Activated CD8-positive, alpha-beta memory T cell treated with anti-CD3 and anti-CD28 coated beads, Interleukin-2, amount 10 ng/mL, durations not matched to agents 7 days and 5 days (primary cell): ENCODE data around the gene AGPS. TPM values are rescaled to one million over a fixed set of nuclear protein-coding genes. Genes with fewer than 3 reads are reported as not detected.
"Not testable (repeated sequence)": the region's sequence is repeated elsewhere in the genome, so short reads cannot be mapped to it uniquely, and the experiment has no call there.

ENCODE experiments used
- ATAC-seq: fragments of 150-1000 bp; cut with Tn5 transposase; one replicate; pipeline ENCODE4 v1.10.0; 2021; ENCODE audit warnings: moderate library complexity
- CTCF ChIA-PET: fragments of 350-600 bp; sonication (Branson Sonifier 250); formaldehyde crosslinking; loops from one replicate; lab custom pipeline; 2021; ENCODE audit warnings: antibody characterized with exemption; lab: Charles Lee
- DNase-seq: peaks from one replicate; pipeline ENCODE4 v3.0.0-alpha.2; 2020
- H3K27ac Mint-ChIP-seq: one replicate; pipeline ENCODE4 v1.8.0; 2021; ENCODE audit warnings: mild to moderate bottlenecking, mixed read lengths
- H3K27me3 Mint-ChIP-seq: one replicate; pipeline ENCODE4 v1.8.0; 2021; ENCODE audit warnings: mixed read lengths
- H3K36me3 Mint-ChIP-seq: one replicate; pipeline ENCODE4 v1.8.0; 2021; ENCODE audit warnings: mild to moderate bottlenecking, mixed read lengths
- H3K4me1 Mint-ChIP-seq: one replicate; pipeline ENCODE4 v1.8.0; 2021; ENCODE audit warnings: mixed read lengths
- H3K4me3 Mint-ChIP-seq: one replicate; pipeline ENCODE4 v1.8.0; 2021; ENCODE audit warnings: mild to moderate bottlenecking, moderate library complexity, mixed read lengths
- H3K9me3 Mint-ChIP-seq: one replicate; pipeline ENCODE4 v1.8.0; 2022; ENCODE audit warnings: low read depth, mixed read lengths
- total RNA-seq, 2 experiments: library from RNA; stranded (reverse); gene quantifications; one replicate each; pipeline ENCODE4 v1.2.3, GENCODE V29; 2021

The AGPS gene
- total RNA-seq, 2 experiments from 2014 or later, result 58.5 to 60.9 TPM

DNA sequence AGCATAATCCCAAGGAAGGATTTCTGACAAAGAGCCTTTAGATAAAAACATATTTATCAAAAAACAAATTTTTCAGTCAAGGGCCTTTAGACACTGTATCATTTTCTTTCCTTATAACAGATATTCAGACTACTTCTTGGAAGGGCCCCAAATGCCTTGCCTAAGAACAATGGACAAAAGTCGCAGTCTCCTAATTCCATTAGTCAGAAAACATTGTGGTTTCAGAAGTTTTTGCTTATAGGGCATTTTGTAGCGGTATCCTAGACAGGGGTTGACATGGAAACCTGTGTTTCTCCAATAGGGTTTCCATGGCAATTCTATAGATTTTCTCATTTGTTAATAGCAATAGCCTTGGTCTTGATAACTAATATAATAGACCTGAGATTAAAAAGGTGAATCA, 36.7 kb upstream of the AGPS start:
- ATAC-seq, result no peak
- H3K27ac Mint-ChIP-seq, result no peak overlapping the region
- no peaks in the 10 kb centered on the region for H3K9me3 Mint-ChIP-seq
- H3K27me3 Mint-ChIP-seq, result no peaks in the 10 kb centered on the region
- H3K36me3 Mint-ChIP-seq, result peaks cover 2% of the 10 kb centered on the region
- no peak overlapping the region for H3K4me3 Mint-ChIP-seq
- DNase-seq, result no peak
- CTCF ChIA-PET, result no interaction called here
- no peaks in the 10 kb centered on the region for H3K4me1 Mint-ChIP-seq

GRCh38 chr2:177359836-177360595, 32.6 kb upstream of the AGPS start:
- no peaks in the 10 kb centered on the region for H3K4me1 Mint-ChIP-seq
- H3K27ac Mint-ChIP-seq, result no peak overlapping the region
- CTCF ChIA-PET, result interaction anchor here (0.7 to 1.3 kb wide), 3 partner anchors 25 to 149 kb away, joined by 3 to 4 read pairs (median 3); no protein-coding TSS in a partner anchor
- ATAC-seq (no peak), DNase-seq (no peak)
- no peaks in the 10 kb centered on the region for H3K27me3 Mint-ChIP-seq
- no peaks in the 10 kb centered on the region for H3K9me3 Mint-ChIP-seq
- no peaks in the 10 kb centered on the region for H3K36me3 Mint-ChIP-seq
- no peak overlapping the region for H3K4me3 Mint-ChIP-seq

GRCh38 chr2:177362499-177362898, 30.1 kb upstream of the AGPS start:
- Mint-ChIP-seq H3K9me3 (no peaks in the 10 kb centered on the region), H3K4me1 (no peaks in the 10 kb centered on the region), H3K36me3 (no peaks in the 10 kb centered on the region), H3K27ac (no peak overlapping the region), H3K27me3 (no peaks in the 10 kb centered on the region), H3K4me3 (no peak overlapping the region)
- ATAC-seq (no peak), DNase-seq (no peak)
- CTCF ChIA-PET, result no interaction called here

GRCh38 chr2:177363332-177363731, 29.2 kb upstream of the AGPS start:
- Mint-ChIP-seq H3K36me3 (no peaks in the 10 kb centered on the region), H3K4me3 (no peak overlapping the region), H3K27me3 (no peaks in the 10 kb centered on the region), H3K4me1 (no peaks in the 10 kb centered on the region), H3K9me3 (peaks cover 4% of the 10 kb centered on the region), H3K27ac (no peak overlapping the region)
- CTCF ChIA-PET, result no interaction called here
- no peak for DNase-seq
- no peak for ATAC-seq

DNA sequence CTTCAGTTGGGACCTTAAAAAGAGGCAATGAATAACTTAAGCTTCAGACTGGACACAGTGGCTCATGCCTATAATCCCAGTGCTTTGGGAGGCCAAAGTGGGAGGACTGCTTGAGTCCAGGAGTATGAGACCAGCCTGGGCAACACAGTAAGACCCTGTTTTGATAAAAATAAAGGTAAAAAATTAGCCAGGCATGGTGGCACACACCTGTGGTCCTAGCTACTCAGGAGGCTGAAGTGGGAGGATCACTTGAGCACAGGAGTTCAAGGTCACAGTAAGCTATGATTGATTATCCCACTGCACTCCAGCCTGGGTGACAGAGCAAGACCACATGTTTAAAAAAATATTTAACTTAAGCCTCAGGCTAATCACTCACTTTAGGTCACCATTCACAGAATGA, 26.8 kb upstream of the AGPS start:
- not testable (repeated sequence) for H3K27me3 Mint-ChIP-seq, H3K36me3 Mint-ChIP-seq, H3K27ac Mint-ChIP-seq, H3K4me3 Mint-ChIP-seq, H3K4me1 Mint-ChIP-seq, ATAC-seq, H3K9me3 Mint-ChIP-seq, DNase-seq
- CTCF ChIA-PET, result interaction anchor here (1.0 kb wide), 1 partner anchor 358 kb away, joined by 4 read pairs; no protein-coding TSS in a partner anchor

DNA sequence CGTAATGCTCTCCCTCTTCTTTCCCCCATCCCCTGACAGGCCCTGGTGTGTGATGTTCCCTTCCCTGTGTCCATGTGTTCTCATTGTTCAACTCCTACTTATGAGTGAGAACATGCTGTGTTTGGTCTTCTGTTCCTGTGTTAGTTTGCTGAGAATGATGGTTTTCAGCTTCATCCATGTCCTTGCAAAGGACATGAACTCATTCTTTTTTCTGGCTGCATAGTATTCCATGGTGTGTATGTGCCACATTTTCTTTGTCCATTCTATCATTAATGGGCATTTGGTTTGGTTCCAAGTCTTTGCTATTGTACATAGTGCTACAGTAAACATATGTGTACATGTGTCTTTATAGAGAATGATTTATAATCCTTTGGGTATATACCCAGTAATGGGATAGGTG, 24.6 kb upstream of the AGPS start:
- H3K4me3 Mint-ChIP-seq, H3K27ac Mint-ChIP-seq, DNase-seq, ATAC-seq, H3K27me3 Mint-ChIP-seq, CTCF ChIA-PET, H3K4me1 Mint-ChIP-seq: not testable (repeated sequence)
- Mint-ChIP-seq H3K36me3 (peaks cover 14% of the 10 kb centered on the region), H3K9me3 (peaks cover 21% of the 10 kb centered on the region)

GRCh38 chr2:177379354-177379753, 13.2 kb upstream of the AGPS start:
- no peak for ATAC-seq
- H3K27me3 Mint-ChIP-seq, result no peaks in the 10 kb centered on the region

DNA sequence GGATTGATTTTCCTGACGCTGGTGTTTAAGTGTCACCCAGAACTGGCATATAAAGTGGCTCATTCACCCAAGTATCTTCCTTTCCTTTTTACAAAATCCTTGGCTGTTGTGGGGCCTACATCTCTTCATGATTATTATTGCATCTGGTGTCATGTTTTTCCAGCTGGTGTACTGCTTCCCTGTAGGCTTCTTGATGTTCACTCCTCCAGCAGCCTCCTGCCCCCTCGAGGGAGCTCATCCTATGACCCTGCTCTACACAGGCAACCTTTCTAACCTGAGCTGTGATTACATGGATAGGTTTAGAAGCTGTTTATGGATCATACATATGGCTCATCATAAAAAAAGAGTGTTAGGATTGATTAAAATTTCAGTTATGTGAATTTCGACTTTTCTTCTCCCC, 12.4 kb upstream of the AGPS start:
- peaks cover 18% of the 10 kb centered on the region for H3K36me3 Mint-ChIP-seq
- ATAC-seq, result no peak
- H3K27ac Mint-ChIP-seq, result no peak overlapping the region
- no peak overlapping the region for H3K4me3 Mint-ChIP-seq
- CTCF ChIA-PET, result interaction anchor here (0.6 to 1.4 kb wide), 4 partner anchors 23 to 216 kb away, joined by 3 to 5 read pairs (median 4); no protein-coding TSS in a partner anchor
- no peaks in the 10 kb centered on the region for H3K27me3 Mint-ChIP-seq
- H3K4me1 Mint-ChIP-seq, result no peaks in the 10 kb centered on the region
- no peak for DNase-seq
- no peaks in the 10 kb centered on the region for H3K9me3 Mint-ChIP-seq

More at GRCh38 chr2:177379354-177379753, 13.2 kb upstream of the AGPS start:
- Mint-ChIP-seq H3K36me3 (peaks cover 21% of the 10 kb centered on the region), H3K9me3 (no peaks in the 10 kb centered on the region), H3K4me3 (no peak overlapping the region), H3K27ac (no peak overlapping the region), H3K4me1 (no peaks in the 10 kb centered on the region)
- DNase-seq, result no peak
- CTCF ChIA-PET, result no interaction called here

GRCh38 chr2:177383935-177384334, 8.6 kb upstream of the AGPS start:
- Mint-ChIP-seq H3K36me3 (peaks cover 13% of the 10 kb centered on the region), H3K27me3 (no peaks in the 10 kb centered on the region), H3K27ac (no peak overlapping the region), H3K4me3 (no peak overlapping the region), H3K9me3 (no peaks in the 10 kb centered on the region), H3K4me1 (no peaks in the 10 kb centered on the region)
- DNase-seq (no peak), ATAC-seq (no peak)
- CTCF ChIA-PET, result interaction anchor here (1.0 kb wide), 1 partner anchor 37 kb away, joined by 3 read pairs; no protein-coding TSS in a partner anchor

DNA sequence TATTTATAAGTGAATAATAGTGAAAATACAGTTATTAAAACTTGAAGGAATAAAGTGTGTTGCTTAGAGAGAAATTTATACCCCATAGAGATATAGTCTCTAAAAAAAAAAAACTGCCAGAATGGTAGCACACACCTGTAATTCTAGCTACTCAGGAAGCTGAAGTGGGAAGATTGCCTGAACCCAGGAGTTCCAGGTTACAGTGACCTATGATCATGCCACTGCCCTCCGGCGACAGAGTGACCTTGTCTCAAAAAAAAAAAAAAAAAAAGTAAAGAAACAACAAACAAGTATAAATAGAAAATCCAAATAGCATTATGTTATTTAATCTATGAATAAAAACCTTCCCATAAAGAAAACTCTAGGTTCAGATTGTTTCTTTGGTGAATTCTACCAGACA, 7.4 kb upstream of the AGPS start:
- ATAC-seq, result no peak
- Mint-ChIP-seq H3K4me3 (no peak overlapping the region), H3K36me3 (peaks cover 11% of the 10 kb centered on the region), H3K27me3 (no peaks in the 10 kb centered on the region), H3K27ac (no peak overlapping the region), H3K4me1 (peaks cover 2% of the 10 kb centered on the region), H3K9me3 (no peaks in the 10 kb centered on the region)
- CTCF ChIA-PET, result no interaction called here
- DNase-seq, result no peak

DNA sequence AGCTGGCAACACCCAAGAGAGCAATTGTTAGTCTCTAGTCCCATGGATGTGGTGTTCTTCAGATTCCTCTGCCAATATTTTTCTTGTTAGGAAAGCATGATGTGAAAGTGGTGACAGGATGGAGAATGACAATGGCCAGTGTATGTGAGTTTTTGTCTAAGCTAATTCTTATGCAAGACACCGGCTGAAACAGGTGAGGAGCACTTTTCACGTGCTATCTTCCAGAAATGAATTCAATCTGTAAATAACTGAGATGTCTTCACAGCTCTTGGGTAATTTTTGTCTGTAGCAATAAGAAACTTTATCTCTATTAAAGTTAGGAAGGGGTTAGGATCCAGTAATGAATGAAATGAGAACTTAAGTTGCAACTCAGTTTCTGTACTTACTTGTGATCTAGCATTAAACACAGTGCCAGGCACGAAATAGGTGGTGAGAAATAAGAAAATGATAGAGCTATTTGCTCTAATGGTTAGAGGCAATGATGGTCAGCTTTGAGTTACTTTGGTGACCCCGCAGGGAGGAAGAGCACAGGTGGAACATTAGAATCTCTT, 676 bp upstream of the AGPS start:
- Mint-ChIP-seq H3K36me3 (peaks cover 20% of the 10 kb centered on the region), H3K27ac (peak overlapping the region; percentile 88), H3K4me3 (peak overlapping the region; percentile 92), H3K4me1 (peaks cover 45% of the 10 kb centered on the region), H3K9me3 (no peaks in the 10 kb centered on the region), H3K27me3 (no peaks in the 10 kb centered on the region)
- DNase-seq (no peak), ATAC-seq (no peak)
- CTCF ChIA-PET, result interaction anchor here (0.5 to 4.0 kb wide), 12 partner anchors 11 to 838 kb away, joined by 3 to 16 read pairs (median 4); partner anchors contain the start of gene NFE2L2

GRCh38 chr2:177393203-177393755, 706 bp downstream of the AGPS start:
- CTCF ChIA-PET, result interaction anchor here (0.6 to 4.0 kb wide), 7 partner anchors 12 to 839 kb away, joined by 3 to 16 read pairs (median 4); no protein-coding TSS in a partner anchor
- Mint-ChIP-seq H3K4me3 (peak overlapping the region; percentile 92), H3K9me3 (no peaks in the 10 kb centered on the region), H3K27me3 (no peaks in the 10 kb centered on the region), H3K4me1 (peaks cover 58% of the 10 kb centered on the region), H3K27ac (peak overlapping the region; percentile 88), H3K36me3 (peaks cover 26% of the 10 kb centered on the region)
- no peak for ATAC-seq
- DNase-seq, result no peak

DNA sequence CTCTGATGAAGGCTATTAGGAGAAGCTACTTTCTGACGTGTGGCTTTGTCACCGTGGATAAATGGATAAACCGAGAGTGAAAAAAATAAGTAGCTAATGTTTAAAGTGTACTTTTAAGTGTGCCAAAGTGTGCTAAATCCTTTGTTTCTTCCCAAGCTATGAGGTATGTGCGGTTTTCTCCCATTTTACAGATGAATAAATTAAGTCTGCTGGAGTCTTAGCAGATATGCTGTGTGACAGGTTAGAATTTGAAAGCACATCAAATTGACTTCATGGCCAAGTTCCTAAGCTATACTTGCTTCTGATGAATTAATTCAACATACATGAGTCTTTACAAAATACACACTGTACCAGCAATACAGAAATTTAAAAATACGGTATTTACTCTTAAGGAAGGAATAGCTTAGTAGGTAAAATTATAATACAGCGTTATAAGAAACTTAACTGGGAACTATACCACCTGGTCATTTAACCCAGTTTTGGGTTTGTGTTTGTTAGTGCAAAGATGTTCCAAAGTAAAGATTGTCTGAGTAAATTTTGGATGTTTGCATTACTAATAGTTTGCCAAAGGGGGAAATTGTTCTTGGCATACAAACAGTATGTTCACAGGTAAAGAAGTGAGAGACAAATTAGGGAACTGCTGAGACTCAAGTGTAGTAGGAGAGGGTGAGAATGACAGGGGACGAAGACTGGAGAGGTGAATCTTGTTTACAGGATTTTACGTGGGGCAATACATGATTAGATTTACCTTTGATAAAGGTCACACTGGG, 1.4 kb downstream of the AGPS start:
- H3K27me3 Mint-ChIP-seq, result no peaks in the 10 kb centered on the region
- ATAC-seq, result no peak
- no peak for DNase-seq
- H3K4me3 Mint-ChIP-seq, result peak overlapping the region; percentile 92
- CTCF ChIA-PET, result interaction anchor here (0.6 to 4.0 kb wide), 7 partner anchors 11 to 246 kb away, joined by 3 to 16 read pairs (median 4); no protein-coding TSS in a partner anchor
- H3K4me1 Mint-ChIP-seq, result peaks cover 64% of the 10 kb centered on the region
- peaks cover 26% of the 10 kb centered on the region for H3K36me3 Mint-ChIP-seq
- no peaks in the 10 kb centered on the region for H3K9me3 Mint-ChIP-seq
- peak overlapping the region; percentile 88 for H3K27ac Mint-ChIP-seq
